Measurements from ENCODE around the gene HTRA2.
A peak's percentile ranks its signal among the peaks of the same experiment; 100 is the strongest.

DNA sequence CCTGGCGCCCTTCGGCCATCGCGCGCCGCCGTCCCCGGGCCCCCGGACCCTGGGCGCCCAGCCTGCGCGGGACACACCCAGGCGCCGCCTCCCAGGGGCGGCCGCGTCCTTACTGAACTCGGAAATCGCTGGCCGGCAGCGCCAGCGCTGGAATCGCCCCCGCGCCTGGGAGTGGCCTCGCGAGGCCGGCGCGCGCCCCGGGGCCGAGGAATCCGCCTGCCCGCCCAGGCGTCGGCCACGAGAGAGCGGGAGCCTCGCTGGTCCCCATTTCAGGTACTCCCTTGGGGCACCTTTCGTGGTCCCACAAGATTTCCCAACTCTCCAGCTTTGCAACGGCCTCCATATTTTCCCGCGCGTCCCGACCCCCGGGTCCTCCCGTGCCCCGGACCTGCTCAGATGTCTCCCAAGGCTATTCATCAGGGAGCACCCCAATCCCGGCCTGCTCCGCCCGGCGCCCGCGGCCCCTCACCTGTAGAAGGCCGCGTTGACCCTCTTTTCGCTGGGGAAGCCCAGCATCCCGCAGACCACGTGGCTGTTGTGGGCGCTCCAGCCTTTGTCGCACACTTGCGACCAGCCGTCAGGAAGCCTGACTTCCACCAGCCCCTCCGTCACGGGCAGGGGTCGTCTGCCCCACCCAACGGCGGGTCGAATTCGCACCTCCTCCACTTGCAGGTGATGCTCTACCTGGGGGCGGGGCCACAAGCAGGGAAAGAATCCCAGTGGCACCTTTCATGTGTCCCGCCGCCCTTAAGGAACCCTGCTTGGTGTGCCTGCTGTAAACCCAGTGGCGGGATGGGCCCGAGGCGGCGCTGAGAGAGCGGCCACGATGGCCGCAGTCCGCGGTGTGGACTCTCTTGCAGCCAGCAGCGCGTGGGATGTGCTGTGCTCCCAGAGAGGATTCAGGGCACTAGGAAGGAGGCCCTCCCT is 19.4 kb downstream of the HTRA2 start:
- no peak for TF ChIP-seq CTCF (IDR thresholded peaks at IDR 0.05)
- peak in 1 of 2 donors; percentile 33 for TF ChIP-seq POLR2A (IDR thresholded peaks at IDR 0.05)
